Lung (tissue), 12 donors: ENCODE data around the gene KIAA1671. TPM values are rescaled to one million over a fixed set of nuclear protein-coding genes. Genes with fewer than 3 reads are reported as not detected.

Experiments used
- ATAC-seq: fragments of 200-7000 bp; cut with Tn5 transposase; one replicate; pipeline ENCODE4 v1.9.1; 2020; ENCODE audit warnings: moderate number of reproducible peaks; ENCODE audit not compliant: insufficient read depth, low FRiP score
- DNase-seq, 3 donors: peaks; one replicate each; pipeline ENCODE4 v3.0.0-alpha.2; 2013 to 2017
- H3K27ac ChIP-seq, 2 donors: one replicate each; pipeline ENCODE4 v1.5.1; 2013; ENCODE audit warnings: mild to moderate bottlenecking in 2 of 2, moderate library complexity in 2 of 2, control low read depth in 1 of 2, inconsistent platforms in 1 of 2, low read depth in 1 of 2, low read length in 1 of 2
- H3K27me3 ChIP-seq, 3 donors: one replicate each; pipeline ENCODE4 v1.5.1; 2013; ENCODE audit warnings: low read length in 2 of 3; ENCODE audit not compliant: control insufficient read depth in 3 of 3, insufficient read depth in 3 of 3
- H3K36me3 ChIP-seq, 4 donors: one replicate each; pipeline ENCODE4 v1.5.1; 2013; ENCODE audit warnings: low read length in 4 of 4, mild to moderate bottlenecking in 1 of 4, moderate library complexity in 1 of 4; ENCODE audit not compliant: control insufficient read depth in 4 of 4, insufficient read depth in 4 of 4
- H3K4me1 ChIP-seq, 5 donors: one replicate each; pipeline ENCODE4 v1.5.1; 2013; ENCODE audit warnings: low read length in 5 of 5, mild to moderate bottlenecking in 2 of 5, moderate library complexity in 1 of 5; ENCODE audit not compliant: control insufficient read depth in 5 of 5, insufficient read depth in 5 of 5
- H3K4me3 ChIP-seq: one replicate; pipeline ENCODE4 v1.5.1; 2013; ENCODE audit warnings: mild to moderate bottlenecking, control low read depth, moderate library complexity
- H3K9ac ChIP-seq, 2 donors: one replicate each; pipeline ENCODE4 v1.5.1; 2013; ENCODE audit warnings: low read length in 2 of 2, control low read depth in 1 of 2; ENCODE audit not compliant: insufficient read depth in 1 of 2
- H3K9me3 ChIP-seq, 4 donors: one replicate each; pipeline ENCODE4 v1.5.1; 2013; ENCODE audit warnings: low read length in 3 of 4, mild to moderate bottlenecking in 1 of 4, moderate library complexity in 1 of 4; ENCODE audit not compliant: control insufficient read depth in 4 of 4, insufficient read depth in 3 of 4
- WGBS, 2 donors: extraction: QIAGEN DNeasy Blood & Tissue Kit; methylation state at CpG; one replicate each; pipeline ENCODE4 v1.1.7; 2013; 5-methylcytosine and 5-hydroxymethylcytosine counted together
- polyA plus RNA-seq, 2 donors: library from polyadenylated mRNA; stranded (reverse); fragments of 200-250 nt; gene quantifications; one replicate each; pipeline ENCODE4 v1.2.1, GENCODE V29; 2013
- total RNA-seq, 2 donors: library from RNA; depleted of rRNA in 1 of 2; stranded (reverse); fragments of >200 nt in 1 of 2; gene quantifications; one replicate each; pipeline ENCODE4 v1.2.1, GENCODE V29; 2014 to 2021
- TF ChIP-seq, protein P1 (sequence below): IDR thresholded peaks from 2 replicates; pipeline ENCODE4 v1.5.1; 2012; ENCODE audit warnings: mild to moderate bottlenecking; ENCODE audit errors: control extremely low read depth, extremely low read depth
- donor health status: control.
- donor health status: control.
- donor health status: Bipolar disorder and iron deficiency.
- donor health status: healthy.
- donor health status: DM: yes; HTN: yes; CAD: no.

Gene KIAA1671
- total and polyA plus RNA-seq, 4 donors = 7.6 to 44.6 (median 24.0) TPM

DNA sequence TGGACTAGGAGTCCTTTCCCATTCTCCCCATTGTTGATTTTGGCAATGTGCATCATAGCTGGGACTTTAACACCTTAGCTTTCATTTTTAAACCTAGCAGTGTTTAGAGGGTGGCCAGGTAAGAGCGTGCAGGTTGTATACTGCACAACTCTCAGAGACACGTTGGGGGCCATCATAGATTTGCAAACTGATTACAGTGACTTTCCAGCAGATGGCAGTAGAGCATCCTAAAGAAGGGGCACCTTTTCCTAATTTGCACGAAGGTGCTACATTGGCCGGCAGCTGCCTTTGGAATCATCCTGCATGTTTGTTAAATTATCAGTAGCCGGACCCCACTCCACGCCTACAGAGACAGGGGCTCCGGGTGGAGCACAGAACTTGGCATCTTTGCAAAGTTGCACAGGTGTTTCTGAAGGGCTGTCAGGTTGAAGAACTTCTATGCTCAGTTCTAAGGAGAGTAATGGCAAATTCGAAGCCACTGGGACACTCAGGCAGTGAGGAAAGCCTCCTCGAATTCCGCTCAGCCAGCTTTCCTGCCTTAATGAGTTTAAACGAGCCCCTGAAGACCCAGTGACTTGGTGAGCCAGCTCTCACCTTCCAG lies 13.7 kb upstream of the KIAA1671 start:
- ATAC-seq (no peak), DNase-seq (peak; percentile 13 to 51 (median 36))
- Histone ChIP-seq H3K4me3 (no peak overlapping the region), H3K36me3 (no peaks in the 10 kb centered on the region), H3K9me3 (no peaks in the 10 kb centered on the region), H3K27ac (no peak overlapping the region), H3K4me1 (no peaks in the 10 kb centered on the region), H3K27me3 (no peaks in the 10 kb centered on the region), H3K9ac (no peak overlapping the region)
- WGBS, 2 donors = 17 to 25% methylated on average over 11 of the region's 11 CpGs
- TF ChIP-seq, protein P1, sequence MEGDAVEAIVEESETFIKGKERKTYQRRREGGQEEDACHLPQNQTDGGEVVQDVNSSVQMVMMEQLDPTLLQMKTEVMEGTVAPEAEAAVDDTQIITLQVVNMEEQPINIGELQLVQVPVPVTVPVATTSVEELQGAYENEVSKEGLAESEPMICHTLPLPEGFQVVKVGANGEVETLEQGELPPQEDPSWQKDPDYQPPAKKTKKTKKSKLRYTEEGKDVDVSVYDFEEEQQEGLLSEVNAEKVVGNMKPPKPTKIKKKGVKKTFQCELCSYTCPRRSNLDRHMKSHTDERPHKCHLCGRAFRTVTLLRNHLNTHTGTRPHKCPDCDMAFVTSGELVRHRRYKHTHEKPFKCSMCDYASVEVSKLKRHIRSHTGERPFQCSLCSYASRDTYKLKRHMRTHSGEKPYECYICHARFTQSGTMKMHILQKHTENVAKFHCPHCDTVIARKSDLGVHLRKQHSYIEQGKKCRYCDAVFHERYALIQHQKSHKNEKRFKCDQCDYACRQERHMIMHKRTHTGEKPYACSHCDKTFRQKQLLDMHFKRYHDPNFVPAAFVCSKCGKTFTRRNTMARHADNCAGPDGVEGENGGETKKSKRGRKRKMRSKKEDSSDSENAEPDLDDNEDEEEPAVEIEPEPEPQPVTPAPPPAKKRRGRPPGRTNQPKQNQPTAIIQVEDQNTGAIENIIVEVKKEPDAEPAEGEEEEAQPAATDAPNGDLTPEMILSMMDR = peak; percentile 41

GRCh38 chr22:24942301-24942700 lies 10.2 kb upstream of the KIAA1671 start:
- Histone ChIP-seq H3K27me3 (no peaks in the 10 kb centered on the region), H3K9me3 (no peaks in the 10 kb centered on the region), H3K36me3 (no peaks in the 10 kb centered on the region), H3K27ac (no peak overlapping the region), H3K4me3 (no peak overlapping the region), H3K4me1 (no peaks in the 10 kb centered on the region), H3K9ac (no peak overlapping the region)
- WGBS, 2 donors = 83 to 98% methylated on average over 3 of the region's 3 CpGs
- TF ChIP-seq, protein P1 = no peak
- ATAC-seq = no peak
- DNase-seq = no peak

DNA sequence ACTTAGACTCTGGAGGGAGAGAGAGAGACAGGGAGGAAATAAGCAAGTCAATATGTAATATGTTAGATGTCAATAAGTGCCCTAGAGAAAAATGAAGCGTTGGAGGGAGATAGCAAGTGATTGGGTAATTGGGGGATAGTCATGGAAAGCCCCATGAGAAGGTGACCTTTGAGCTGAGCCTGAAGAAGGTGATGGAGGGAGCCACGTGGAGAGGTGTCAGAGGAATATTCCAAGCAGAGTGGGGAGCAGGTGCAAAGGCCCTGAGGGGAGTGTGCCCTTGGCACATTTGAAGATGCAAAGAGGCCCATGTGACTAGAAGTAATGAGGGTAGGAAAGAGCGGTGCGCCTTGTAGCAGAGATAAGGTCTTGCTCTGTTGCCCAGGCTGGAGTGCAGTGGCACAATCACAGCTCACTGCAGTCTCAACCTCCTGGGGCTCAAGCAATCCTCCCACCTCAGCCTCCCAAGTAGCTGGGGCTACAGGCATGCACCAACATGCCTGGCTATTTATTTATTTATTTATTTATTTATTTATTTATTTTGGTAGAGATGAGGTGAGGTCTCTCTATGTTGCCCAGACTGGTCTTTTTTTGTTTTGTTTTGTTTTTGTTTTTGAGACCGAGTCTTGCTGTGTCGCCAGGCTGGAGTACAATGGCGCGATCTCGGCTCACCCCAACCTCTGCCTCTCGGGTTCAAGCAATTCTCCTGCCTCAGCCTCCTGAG lies 8.1 kb upstream of the KIAA1671 start:
- H3K4me3 ChIP-seq = no peak overlapping the region
- no peaks in the 10 kb centered on the region for H3K36me3 ChIP-seq
- H3K4me1 ChIP-seq = no peaks in the 10 kb centered on the region
- DNase-seq = no peak
- no peak overlapping the region for H3K9ac ChIP-seq
- H3K27me3 ChIP-seq = no peaks in the 10 kb centered on the region
- H3K27ac ChIP-seq = no peak overlapping the region
- ATAC-seq = no peak
- 94 to 97% methylated on average over 10 of the region's 10 CpGs for WGBS, 2 donors
- no peaks in the 10 kb centered on the region for H3K9me3 ChIP-seq
- TF ChIP-seq, protein P1 = no peak
